ENCODE results near the gene PDRG1.

GRCh38 chr20:31972471-31973021, 20.7 kb upstream of the PDRG1 start:
- TF ChIP-seq, protein P1, sequence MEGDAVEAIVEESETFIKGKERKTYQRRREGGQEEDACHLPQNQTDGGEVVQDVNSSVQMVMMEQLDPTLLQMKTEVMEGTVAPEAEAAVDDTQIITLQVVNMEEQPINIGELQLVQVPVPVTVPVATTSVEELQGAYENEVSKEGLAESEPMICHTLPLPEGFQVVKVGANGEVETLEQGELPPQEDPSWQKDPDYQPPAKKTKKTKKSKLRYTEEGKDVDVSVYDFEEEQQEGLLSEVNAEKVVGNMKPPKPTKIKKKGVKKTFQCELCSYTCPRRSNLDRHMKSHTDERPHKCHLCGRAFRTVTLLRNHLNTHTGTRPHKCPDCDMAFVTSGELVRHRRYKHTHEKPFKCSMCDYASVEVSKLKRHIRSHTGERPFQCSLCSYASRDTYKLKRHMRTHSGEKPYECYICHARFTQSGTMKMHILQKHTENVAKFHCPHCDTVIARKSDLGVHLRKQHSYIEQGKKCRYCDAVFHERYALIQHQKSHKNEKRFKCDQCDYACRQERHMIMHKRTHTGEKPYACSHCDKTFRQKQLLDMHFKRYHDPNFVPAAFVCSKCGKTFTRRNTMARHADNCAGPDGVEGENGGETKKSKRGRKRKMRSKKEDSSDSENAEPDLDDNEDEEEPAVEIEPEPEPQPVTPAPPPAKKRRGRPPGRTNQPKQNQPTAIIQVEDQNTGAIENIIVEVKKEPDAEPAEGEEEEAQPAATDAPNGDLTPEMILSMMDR (IDR thresholded peaks at IDR 0.05; ENCODE audit: borderline replicate concordance, extremely low read depth, low read length, poor library complexity, severe bottlenecking) = no peak
- TF ChIP-seq EZH2 (IDR thresholded peaks at IDR 0.05; ENCODE audit: borderline replicate concordance, low read depth, low read length, severe bottlenecking) = no peak
